ENCODE measurements around the gene LIN9.

- TF ChIP-seq ZNF274 (IDR thresholded peaks at IDR 0.05; ENCODE audit: low read depth, low read length): no peak
- no peak for TF ChIP-seq YY1 (IDR thresholded peaks at IDR 0.05; ENCODE audit: insufficient read depth, insufficient read length)
Measured at GRCh38 chr1:226222686-226223085, 86.3 kb downstream of the LIN9 start.

All from NT2/D1 (cell line).